Esophagus squamous epithelium (tissue), 4 donors: ENCODE results near the gene SH2D1B.

Experiments used
- POLR2A ChIP-seq, 4 donors: fragments of 450-650 bp; IDR thresholded peaks; one replicate each; pipeline ENCODE4 v1.6.1; 2017; ENCODE audit warnings: antibody characterized with exemption in 4 of 4, mild to moderate bottlenecking in 4 of 4, moderate library complexity in 3 of 4
- TF ChIP-seq, protein P1 (sequence below), 6 experiments: fragments of 450-650 bp in 4 of 6; fragments of 200-600 bp in 2 of 6; sonication (generic) in 2 of 6; IDR thresholded peaks; one replicate each; pipeline ENCODE4 v1.5.1; 2016 to 2019; ENCODE audit warnings: antibody characterized with exemption in 6 of 6, mild to moderate bottlenecking in 4 of 6, moderate library complexity in 4 of 6

DNA sequence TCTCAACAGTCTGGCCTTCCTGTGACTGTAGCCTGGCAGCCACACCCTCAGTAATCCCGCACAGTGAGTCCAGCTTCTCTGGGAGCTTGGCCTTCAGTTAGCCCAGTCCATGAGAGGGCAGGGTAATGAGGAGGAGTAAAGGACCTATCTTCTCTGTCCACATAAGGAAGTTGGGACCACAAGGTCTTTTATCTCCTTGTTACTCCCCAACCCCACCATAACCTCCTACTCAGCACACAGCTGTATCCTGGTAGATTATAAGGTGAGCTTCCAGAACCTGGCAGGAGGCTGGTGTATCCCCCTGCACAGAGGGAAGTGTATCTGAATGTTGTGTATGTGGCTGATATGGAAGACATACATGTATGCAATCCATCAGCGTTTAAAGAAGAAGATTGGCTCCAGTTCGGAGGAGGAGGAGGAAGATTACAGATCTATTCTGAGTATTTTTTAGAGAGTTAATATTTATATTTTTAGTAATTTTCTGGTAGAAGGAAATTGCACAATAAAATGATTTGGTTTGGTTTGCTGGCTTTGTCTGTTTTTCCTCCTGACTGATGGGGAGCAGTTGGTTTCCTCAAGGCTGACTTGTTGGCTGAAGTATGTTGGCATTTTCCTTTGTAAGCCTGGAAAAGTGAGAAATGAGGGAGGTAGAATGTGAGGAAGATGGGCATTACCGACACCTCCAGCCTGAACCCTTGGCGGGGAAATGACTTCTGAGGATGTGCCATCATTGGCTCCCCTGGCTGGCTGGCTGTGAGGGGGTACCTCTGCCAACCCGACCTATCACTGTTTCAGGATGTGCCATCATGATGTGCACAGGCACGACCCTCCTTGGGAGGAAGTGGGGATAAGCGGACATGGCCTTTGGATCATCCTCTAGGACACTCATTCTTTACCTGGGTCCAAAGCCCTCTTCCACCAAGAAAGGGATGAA is 25.4 kb downstream of the SH2D1B start:
- TF ChIP-seq, protein P1, sequence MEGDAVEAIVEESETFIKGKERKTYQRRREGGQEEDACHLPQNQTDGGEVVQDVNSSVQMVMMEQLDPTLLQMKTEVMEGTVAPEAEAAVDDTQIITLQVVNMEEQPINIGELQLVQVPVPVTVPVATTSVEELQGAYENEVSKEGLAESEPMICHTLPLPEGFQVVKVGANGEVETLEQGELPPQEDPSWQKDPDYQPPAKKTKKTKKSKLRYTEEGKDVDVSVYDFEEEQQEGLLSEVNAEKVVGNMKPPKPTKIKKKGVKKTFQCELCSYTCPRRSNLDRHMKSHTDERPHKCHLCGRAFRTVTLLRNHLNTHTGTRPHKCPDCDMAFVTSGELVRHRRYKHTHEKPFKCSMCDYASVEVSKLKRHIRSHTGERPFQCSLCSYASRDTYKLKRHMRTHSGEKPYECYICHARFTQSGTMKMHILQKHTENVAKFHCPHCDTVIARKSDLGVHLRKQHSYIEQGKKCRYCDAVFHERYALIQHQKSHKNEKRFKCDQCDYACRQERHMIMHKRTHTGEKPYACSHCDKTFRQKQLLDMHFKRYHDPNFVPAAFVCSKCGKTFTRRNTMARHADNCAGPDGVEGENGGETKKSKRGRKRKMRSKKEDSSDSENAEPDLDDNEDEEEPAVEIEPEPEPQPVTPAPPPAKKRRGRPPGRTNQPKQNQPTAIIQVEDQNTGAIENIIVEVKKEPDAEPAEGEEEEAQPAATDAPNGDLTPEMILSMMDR (IDR thresholded peaks at IDR 0.05): no peak
- TF ChIP-seq POLR2A (IDR thresholded peaks at IDR 0.05): no peak
